Esophagus squamous epithelium (tissue), 4 donors: Measurements from ENCODE around the gene FHL1.

Source experiments
- CTCF ChIP-seq, 6 experiments: fragments of 450-650 bp in 4 of 6; fragments of 200-600 bp in 2 of 6; sonication (generic) in 2 of 6; IDR thresholded peaks; one replicate each; pipeline ENCODE4 v1.5.1; 2016 to 2019; ENCODE audit warnings: antibody characterized with exemption in 6 of 6, mild to moderate bottlenecking in 4 of 6, moderate library complexity in 4 of 6
- POLR2A ChIP-seq, 4 donors: fragments of 450-650 bp; IDR thresholded peaks; one replicate each; pipeline ENCODE4 v1.6.1; 2017; ENCODE audit warnings: antibody characterized with exemption in 4 of 4, mild to moderate bottlenecking in 4 of 4, moderate library complexity in 3 of 4

- peak in 1 of 6 experiments; percentile 5 for TF ChIP-seq CTCF (IDR thresholded peaks at IDR 0.05)
- no peak for TF ChIP-seq POLR2A (IDR thresholded peaks at IDR 0.05)
These were observed 22.9 kb downstream of the FHL1 start for GRCh38 chrX:136170139-136170800.
